Mesenteric fat pad (tissue), 1 donor: Measurements from ENCODE around the gene SVBP. TPM values are rescaled to one million over a fixed set of nuclear protein-coding genes. Genes with fewer than 3 reads are reported as not detected.

Source experiments
- DNase-seq: peaks from one replicate; pipeline ENCODE4 v3.0.0-alpha.2; 2020; ENCODE audit warnings: low spot score
- total RNA-seq: library from RNA; stranded (reverse); fragmentation: NEBNext Ultra II Directional; extraction: Animal tissue kit (Norgen Biotek cat#: 25700); gene quantifications from one replicate; pipeline ENCODE4 v1.2.1, GENCODE V29; 2021
- donor health status: DM: yes; HTN: yes; CAD: no.

SVBP gene
- total RNA-seq, 1 donor from 2014 or later, result 19.1 TPM

DNA sequence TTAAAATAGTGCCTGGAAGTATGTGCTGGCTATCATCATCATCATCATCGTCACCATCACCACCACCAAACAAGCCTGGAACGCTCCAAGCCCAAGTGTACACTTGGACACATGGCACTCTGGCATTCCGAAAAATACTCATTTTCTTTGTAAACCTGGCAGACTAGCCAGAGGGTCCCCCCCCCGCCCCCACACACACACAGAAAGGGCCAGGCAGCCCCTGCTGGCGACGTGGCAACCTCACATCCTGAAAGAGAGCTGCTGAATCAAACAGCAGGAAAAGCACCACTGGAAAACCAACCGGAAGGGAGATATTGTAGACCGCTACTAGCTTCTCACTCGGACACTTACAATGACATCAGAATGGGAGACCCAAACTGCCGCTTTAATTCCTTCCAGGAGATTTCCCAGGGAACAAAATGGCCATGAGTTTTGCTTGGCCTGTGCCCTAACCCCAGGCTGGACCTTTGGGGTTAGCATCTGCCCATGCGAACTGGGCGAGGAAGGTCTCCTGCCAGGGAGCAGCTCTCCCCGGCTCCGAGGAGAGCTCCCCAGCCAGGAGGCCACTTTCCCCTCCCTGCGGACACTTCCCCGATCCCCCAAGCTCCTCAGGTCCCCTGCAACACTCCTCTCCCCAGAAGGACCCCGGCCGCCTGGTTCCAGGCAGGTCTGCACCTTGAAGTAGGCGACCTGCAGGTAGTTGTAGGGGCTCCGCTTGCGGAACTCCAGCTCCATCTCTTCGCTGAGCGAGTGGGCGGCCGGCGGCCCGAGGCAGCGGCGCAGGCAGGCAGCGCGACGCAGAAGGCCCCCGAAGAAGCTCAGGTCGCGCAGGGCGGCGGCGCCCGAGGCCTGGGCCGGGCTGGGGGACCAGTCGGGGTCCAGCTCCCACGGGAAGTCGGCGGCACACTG is 51.1 kb downstream of the SVBP start:
- DNase-seq, result no peak

DNA sequence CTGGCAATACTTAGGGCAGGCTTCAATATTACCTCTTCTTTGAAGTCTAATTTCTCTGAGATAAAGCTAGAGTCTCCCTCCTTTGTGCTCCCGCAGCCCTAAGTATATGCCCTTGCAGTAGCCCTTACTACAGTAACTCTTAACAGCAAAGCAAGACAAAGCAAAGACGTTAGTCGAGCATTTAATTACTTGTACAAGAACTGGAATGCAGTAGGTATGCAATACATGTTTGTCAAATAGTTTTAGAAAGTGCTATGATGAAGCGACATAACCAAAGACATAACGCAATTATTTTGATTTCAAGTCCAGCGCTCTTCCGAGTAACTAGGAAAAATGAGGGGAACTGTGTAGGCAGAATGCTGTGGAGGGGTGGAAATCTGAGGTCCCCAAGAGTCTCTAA is 51.9 kb downstream of the SVBP start:
- DNase-seq, result no peak

DNA sequence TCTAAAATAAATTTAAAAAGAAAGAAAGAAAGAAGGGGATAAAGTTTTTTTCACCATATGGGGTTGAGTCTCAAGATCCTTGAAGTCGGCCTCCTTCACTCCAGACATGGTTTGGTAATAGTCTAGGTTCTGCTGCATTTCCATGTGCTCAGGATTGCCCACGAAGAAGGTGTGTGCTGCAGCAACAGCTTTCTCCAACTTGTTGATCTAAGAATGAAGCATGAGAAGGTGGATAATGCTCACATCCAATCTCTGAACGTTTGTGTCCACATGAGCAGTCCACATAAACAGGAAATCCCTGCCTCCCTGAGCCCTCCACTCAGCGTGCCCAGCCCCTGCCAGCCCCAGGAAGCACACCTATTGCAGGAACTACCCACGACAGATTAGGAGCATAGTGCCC is 54.9 kb downstream of the SVBP start:
- no peak for DNase-seq

GRCh38 chr1:42761567-42761966 is 55.6 kb downstream of the SVBP start:
- no peak for DNase-seq

DNA sequence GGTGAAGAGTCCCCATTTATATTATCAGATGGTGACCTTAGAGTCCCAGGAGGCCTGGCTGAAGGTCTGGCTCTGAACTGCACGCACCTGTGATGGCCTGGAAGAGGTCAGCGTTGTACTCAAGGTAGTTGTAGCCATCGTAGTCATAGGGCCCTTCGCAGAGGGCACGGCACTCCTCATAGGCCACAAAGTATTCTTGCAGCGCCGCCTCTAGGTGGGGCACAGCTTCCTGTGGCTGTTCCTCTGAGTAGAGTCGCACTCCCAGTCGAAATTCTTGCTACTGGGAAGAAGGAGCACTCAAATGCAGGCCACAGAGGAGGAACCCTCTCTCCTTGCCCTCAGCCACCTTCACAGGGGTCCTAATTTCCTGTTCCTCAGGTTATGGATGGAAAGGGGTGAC is 58.1 kb downstream of the SVBP start:
- DNase-seq, result no peak

DNA sequence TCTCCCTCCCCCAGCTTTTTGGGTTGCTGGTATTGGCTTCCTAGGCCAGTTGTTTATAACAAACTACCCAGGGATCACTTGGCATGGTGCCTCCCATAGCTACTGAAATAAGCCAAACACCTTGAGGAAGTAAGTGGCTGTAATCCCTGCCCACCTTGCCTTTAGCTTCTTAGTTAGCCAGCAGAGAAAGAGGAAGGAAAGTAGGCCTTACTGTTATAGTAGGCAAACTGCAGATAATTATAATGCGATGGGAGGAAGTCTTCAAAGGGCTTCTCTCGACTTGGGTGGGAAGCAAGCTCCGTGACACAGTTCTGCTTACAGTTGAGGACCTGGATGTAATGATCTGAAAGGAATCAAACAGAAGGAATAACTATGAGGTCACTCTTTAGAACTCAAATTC is 58.6 kb downstream of the SVBP start:
- DNase-seq, result no peak

DNA sequence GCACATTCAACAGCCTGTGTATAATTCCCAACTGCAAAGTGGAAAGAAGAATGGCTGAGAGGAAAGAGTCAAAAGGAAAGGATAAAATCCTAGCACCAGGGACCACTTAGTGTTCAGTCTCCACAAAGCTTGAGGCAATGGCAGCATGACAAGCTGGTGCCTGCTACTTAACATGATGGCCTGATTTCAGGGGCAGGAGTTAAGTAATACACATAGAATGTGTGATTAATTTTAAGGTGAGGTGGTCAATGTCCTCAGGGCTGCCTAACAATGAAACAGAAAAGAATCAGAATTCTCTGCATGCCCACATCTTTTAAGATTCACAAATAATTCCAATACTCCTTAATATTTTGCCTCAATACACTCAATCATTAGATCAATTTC is 59.3 kb downstream of the SVBP start:
- DNase-seq, result no peak

Other genes with a start within 250 kb of the SVBP start
- 20.8 TPM for gene PPIH, start 159.0 kb downstream of the SVBP start, total RNA-seq
- 677 TPM for gene YBX1, start 135.0 kb downstream of the SVBP start, total RNA-seq
- gene CLDN19, start 77.2 kb downstream of the SVBP start, total RNA-seq, result not detected
- gene P3H1, start 50.4 kb downstream of the SVBP start, total RNA-seq, result 29.5 TPM
- 4.3 TPM for gene C1orf50, start 50.1 kb downstream of the SVBP start, total RNA-seq
- not detected for gene TMEM269, start 32.4 kb downstream of the SVBP start, total RNA-seq
- gene ERMAP, start 275 bp downstream of the SVBP start, total RNA-seq, result 7.3 TPM
- 4.7 TPM for gene ZNF691, start 29.2 kb upstream of the SVBP start, total RNA-seq
- gene SLC2A1, start 141.5 kb upstream of the SVBP start, total RNA-seq, result 16.3 TPM